Breast epithelium (tissue), 3 donors: ENCODE data around the gene CBLC.

Experiments used
- POLR2A ChIP-seq: fragments of 450-650 bp; IDR thresholded peaks from one replicate; pipeline ENCODE4 v1.6.1; 2016; ENCODE audit warnings: antibody characterized with exemption, mild to moderate bottlenecking, moderate library complexity
- POLR2AphosphoS5 ChIP-seq, 3 donors: sonication (generic); formaldehyde crosslinking; IDR thresholded peaks; one replicate each; pipeline ENCODE4 v1.6.1; 2017; ENCODE audit warnings: antibody characterized with exemption in 3 of 3
- TF ChIP-seq, protein P1 (sequence below), 3 donors: fragments of 450-650 bp; IDR thresholded peaks; one replicate each; pipeline ENCODE4 v1.5.1; 2016 to 2017; ENCODE audit warnings: antibody characterized with exemption in 3 of 3, mild to moderate bottlenecking in 3 of 3, moderate library complexity in 3 of 3

DNA sequence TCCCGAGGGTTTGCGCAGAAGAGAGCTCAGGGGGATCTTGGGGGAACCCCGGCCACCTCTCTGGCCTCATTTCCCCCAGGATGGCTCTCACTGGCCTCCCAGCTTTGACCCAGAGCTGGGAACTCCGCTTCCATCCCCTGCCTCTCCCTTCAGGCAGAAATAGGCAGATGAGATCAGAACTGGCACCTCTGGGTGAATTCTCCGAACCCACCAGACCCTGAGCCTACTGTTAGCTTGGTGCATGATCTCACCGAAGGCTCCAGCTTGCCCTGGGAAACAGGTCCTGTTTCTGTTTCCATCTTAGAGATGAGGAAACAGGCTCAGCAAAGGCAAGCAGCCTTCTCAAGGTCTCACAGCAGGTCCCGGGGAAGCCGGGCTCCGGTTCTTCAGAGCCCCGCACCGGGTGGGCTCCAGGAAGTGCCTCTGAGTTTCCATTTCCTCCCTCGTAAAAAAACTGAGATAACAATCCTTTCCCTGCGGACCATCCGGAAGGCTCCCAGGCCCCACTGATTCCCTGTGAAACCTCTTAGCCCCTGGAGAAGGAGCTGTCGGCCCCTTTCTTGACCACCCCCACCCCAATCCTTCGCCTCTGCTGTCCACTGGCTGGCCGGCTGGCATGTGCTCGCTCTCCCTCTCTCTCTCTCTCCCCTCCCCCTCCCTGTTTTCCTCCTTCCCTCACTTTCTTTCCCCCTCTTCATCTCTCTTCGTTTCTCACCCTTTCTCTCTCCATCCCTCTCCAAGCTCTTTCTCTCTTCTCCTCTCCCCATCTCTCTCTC, 70.5 kb downstream of the CBLC start:
- TF ChIP-seq, protein P1, sequence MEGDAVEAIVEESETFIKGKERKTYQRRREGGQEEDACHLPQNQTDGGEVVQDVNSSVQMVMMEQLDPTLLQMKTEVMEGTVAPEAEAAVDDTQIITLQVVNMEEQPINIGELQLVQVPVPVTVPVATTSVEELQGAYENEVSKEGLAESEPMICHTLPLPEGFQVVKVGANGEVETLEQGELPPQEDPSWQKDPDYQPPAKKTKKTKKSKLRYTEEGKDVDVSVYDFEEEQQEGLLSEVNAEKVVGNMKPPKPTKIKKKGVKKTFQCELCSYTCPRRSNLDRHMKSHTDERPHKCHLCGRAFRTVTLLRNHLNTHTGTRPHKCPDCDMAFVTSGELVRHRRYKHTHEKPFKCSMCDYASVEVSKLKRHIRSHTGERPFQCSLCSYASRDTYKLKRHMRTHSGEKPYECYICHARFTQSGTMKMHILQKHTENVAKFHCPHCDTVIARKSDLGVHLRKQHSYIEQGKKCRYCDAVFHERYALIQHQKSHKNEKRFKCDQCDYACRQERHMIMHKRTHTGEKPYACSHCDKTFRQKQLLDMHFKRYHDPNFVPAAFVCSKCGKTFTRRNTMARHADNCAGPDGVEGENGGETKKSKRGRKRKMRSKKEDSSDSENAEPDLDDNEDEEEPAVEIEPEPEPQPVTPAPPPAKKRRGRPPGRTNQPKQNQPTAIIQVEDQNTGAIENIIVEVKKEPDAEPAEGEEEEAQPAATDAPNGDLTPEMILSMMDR (IDR thresholded peaks at IDR 0.05), result no peak
- TF ChIP-seq POLR2AphosphoS5 (IDR thresholded peaks at IDR 0.05), result no peak
- no peak for TF ChIP-seq POLR2A
